Natural killer cell (primary cell): ENCODE results near the gene GPR156. TPM values are rescaled to one million over a fixed set of nuclear protein-coding genes. Genes with fewer than 3 reads are reported as not detected.

Experiments
- ATAC-seq, 3 donors: fragments of 150-1000 bp in 2 of 3; fragments of 200-7000 bp in 1 of 3; cut with Tn5 transposase; 1 replicate in 1 of 3; 2 replicates in 2 of 3; pipeline ENCODE4 v1.10.0; 2021; ENCODE audit warnings: mild to moderate bottlenecking in 2 of 3, moderate library complexity in 2 of 3
- DNase-seq, 2 donors: peaks; one replicate each; pipeline versions ENCODE4 v3.0.0 to v3.0.0-alpha.2; 2013 to 2021; ENCODE audit warnings: mixed read lengths in 1 of 2
- H3K27ac ChIP-seq: one replicate; pipeline ENCODE4 v1.5.1; 2013; ENCODE audit warnings: mild to moderate bottlenecking, low read length
- H3K27me3 ChIP-seq: one replicate; pipeline ENCODE4 v1.6.1; 2013; ENCODE audit warnings: low read length; ENCODE audit not compliant: control insufficient read depth, insufficient read depth
- H3K36me3 ChIP-seq: one replicate; pipeline ENCODE4 v1.6.1; 2013; ENCODE audit warnings: low read length; ENCODE audit not compliant: control insufficient read depth, insufficient read depth
- H3K4me1 ChIP-seq: one replicate; pipeline ENCODE4 v1.6.1; 2013; ENCODE audit warnings: low read length; ENCODE audit not compliant: control insufficient read depth, insufficient read depth
- H3K4me3 ChIP-seq: one replicate; pipeline ENCODE4 v1.5.1; 2013; ENCODE audit warnings: low read length
- H3K9me3 ChIP-seq: one replicate; pipeline ENCODE4 v1.6.1; 2013; ENCODE audit warnings: low read length; ENCODE audit not compliant: control insufficient read depth, insufficient read depth
- H3K27ac Mint-ChIP-seq, 2 donors: one replicate each; pipeline ENCODE4 v1.8.0; 2022; ENCODE audit warnings: mild to moderate bottlenecking in 2 of 2, mixed read lengths in 2 of 2, moderate library complexity in 1 of 2
- H3K27me3 Mint-ChIP-seq, 2 donors: one replicate each; pipeline ENCODE4 v1.8.0; 2022; ENCODE audit warnings: low read depth in 2 of 2, mixed read lengths in 2 of 2
- H3K36me3 Mint-ChIP-seq: one replicate; pipeline ENCODE4 v1.8.0; 2022; ENCODE audit warnings: mixed read lengths
- H3K4me1 Mint-ChIP-seq, 2 donors: one replicate each; pipeline ENCODE4 v1.8.0; 2022; ENCODE audit warnings: mixed read lengths in 2 of 2
- H3K4me3 Mint-ChIP-seq: one replicate; pipeline ENCODE4 v1.8.0; 2022; ENCODE audit warnings: mild to moderate bottlenecking, moderate library complexity, mixed read lengths
- H3K9me3 Mint-ChIP-seq, 2 donors: one replicate each; pipeline ENCODE4 v1.8.0; 2022; ENCODE audit warnings: mixed read lengths in 2 of 2
- CTCF ChIP-seq: fragments of 200-600 bp; IDR thresholded peaks from one replicate; pipeline ENCODE4 v1.8.0; 2022; ENCODE audit warnings: antibody characterized with exemption
- WGBS: methylation state at CpG from one replicate; pipeline ENCODE4 v1.1.7; 2013; ENCODE audit warnings: missing lambda C conversion rate; ENCODE audit not compliant: insufficient coverage; 5-methylcytosine and 5-hydroxymethylcytosine counted together
- intact Hi-C: fragments of 100-400 bp; cut with micrococcal nuclease; formaldehyde crosslinking; loops from one replicate; pipeline ENCODE4 v1.14.2; 2022
- total RNA-seq, 4 donors: library from RNA; stranded (reverse); fragments of 120-200 nt in 1 of 4; gene quantifications; one replicate each; pipeline versions ENCODE4 v1.2.3 to v1.2.4, GENCODE V29; 2013 to 2022

Gene GPR156
- total RNA-seq, 3 donors from 2014 or later (not counting 1 experiment from before 2014, with no cell fraction given): 0.18 to 0.75 TPM; not detected in 1

DNA sequence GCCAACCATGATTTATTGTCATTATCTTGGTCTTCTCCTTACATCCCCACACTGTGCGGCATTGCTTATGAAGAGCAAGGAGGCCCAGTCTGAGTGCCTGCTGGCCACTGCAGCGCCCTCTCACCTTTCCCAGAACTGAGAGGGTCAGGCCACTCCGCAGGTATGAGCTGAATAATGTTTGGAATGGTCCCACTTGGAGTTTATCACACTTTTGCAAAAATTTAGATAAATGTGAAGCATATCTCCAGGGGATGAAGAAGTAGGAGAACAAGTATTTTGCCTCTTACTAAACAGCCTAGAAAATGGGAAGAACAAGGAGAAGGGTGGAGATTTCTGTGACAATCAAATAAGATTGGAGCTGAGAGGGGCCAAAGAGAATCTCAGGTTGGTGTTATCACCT is 116.4 kb downstream of the GPR156 start:
- no peaks in the 10 kb centered on the region for H3K4me1 Mint-ChIP-seq
- H3K36me3 ChIP-seq: no peaks in the 10 kb centered on the region
- no peaks in the 10 kb centered on the region for H3K36me3 Mint-ChIP-seq
- H3K27ac Mint-ChIP-seq: no peak overlapping the region
- no peak overlapping the region for H3K27ac ChIP-seq
- TF ChIP-seq CTCF: no peak
- H3K4me1 ChIP-seq: no peaks in the 10 kb centered on the region
- H3K9me3 ChIP-seq: no peaks in the 10 kb centered on the region
- 94% methylated on average over 3 of the region's 3 CpGs for WGBS
- no peaks in the 10 kb centered on the region for H3K27me3 ChIP-seq
- no peak overlapping the region for H3K4me3 Mint-ChIP-seq
- H3K27me3 Mint-ChIP-seq: peaks cover 0 to 2% of the 10 kb centered on the region in 2 donors
- no peaks in the 10 kb centered on the region for H3K9me3 Mint-ChIP-seq
- intact Hi-C loops: no loop called here
- DNase-seq: no peak
- H3K4me3 ChIP-seq: no peak overlapping the region
- no peak for ATAC-seq

- H3K4me3 Mint-ChIP-seq: no peak overlapping the region
- H3K4me3 ChIP-seq: no peak overlapping the region
- no peaks in the 10 kb centered on the region for H3K4me1 ChIP-seq
- no peaks in the 10 kb centered on the region for H3K27me3 ChIP-seq
- WGBS: 90% methylated on average over 9 of the region's 9 CpGs
- peaks cover 0 to 2% of the 10 kb centered on the region in 2 donors for H3K27me3 Mint-ChIP-seq
- TF ChIP-seq CTCF: no peak
- H3K27ac ChIP-seq: no peak overlapping the region
- no peak for ATAC-seq
- no peak for DNase-seq
- no peaks in the 10 kb centered on the region for H3K9me3 Mint-ChIP-seq
- no peaks in the 10 kb centered on the region for H3K4me1 Mint-ChIP-seq
- no peaks in the 10 kb centered on the region for H3K36me3 Mint-ChIP-seq
- H3K27ac Mint-ChIP-seq: no peak overlapping the region
- intact Hi-C loops: no loop called here
- H3K36me3 ChIP-seq: no peaks in the 10 kb centered on the region
- H3K9me3 ChIP-seq: no peaks in the 10 kb centered on the region
Observed at GRCh38 chr3:120168038-120168437, 117.0 kb downstream of the GPR156 start.

- Mint-ChIP-seq H3K27ac (no peak overlapping the region), H3K4me1 (no peaks in the 10 kb centered on the region), H3K4me3 (no peak overlapping the region), H3K27me3 (peaks cover 0 to 2% of the 10 kb centered on the region in 2 donors), H3K36me3 (no peaks in the 10 kb centered on the region), H3K9me3 (no peaks in the 10 kb centered on the region)
- DNase-seq: no peak
- no peak overlapping the region for H3K4me3 ChIP-seq
- no peak for TF ChIP-seq CTCF
- no peaks in the 10 kb centered on the region for H3K27me3 ChIP-seq
- no peaks in the 10 kb centered on the region for H3K4me1 ChIP-seq
- intact Hi-C loops: no loop called here
- WGBS: 84% methylated on average over 10 of the region's 10 CpGs
- no peak for ATAC-seq
- no peaks in the 10 kb centered on the region for H3K9me3 ChIP-seq
- H3K27ac ChIP-seq: no peak overlapping the region
- no peaks in the 10 kb centered on the region for H3K36me3 ChIP-seq
Observed at GRCh38 chr3:120167488-120167887, 117.5 kb downstream of the GPR156 start.

- H3K36me3 Mint-ChIP-seq: no peaks in the 10 kb centered on the region
- no peaks in the 10 kb centered on the region for H3K27me3 ChIP-seq
- no peak for TF ChIP-seq CTCF
- H3K4me1 Mint-ChIP-seq: no peaks in the 10 kb centered on the region
- H3K4me1 ChIP-seq: no peaks in the 10 kb centered on the region
- no peaks in the 10 kb centered on the region for H3K9me3 ChIP-seq
- DNase-seq (no peak), ATAC-seq (no peak)
- H3K27me3 Mint-ChIP-seq: peaks cover 11 to 13% of the 10 kb centered on the region in 2 donors
- H3K36me3 ChIP-seq: no peaks in the 10 kb centered on the region
- no peaks in the 10 kb centered on the region for H3K9me3 Mint-ChIP-seq
- no peak overlapping the region for H3K4me3 Mint-ChIP-seq
- H3K27ac Mint-ChIP-seq: no peak overlapping the region
- H3K27ac ChIP-seq: no peak overlapping the region
- intact Hi-C loops: no loop called here
- H3K4me3 ChIP-seq: no peak overlapping the region
Observed at GRCh38 chr3:120163816-120164215, 121.2 kb downstream of the GPR156 start.
